ENCODE data around the gene GLG1. TPM values are rescaled to one million over a fixed set of nuclear protein-coding genes. Genes with fewer than 3 reads are reported as not detected.

GLG1 gene
- total RNA-seq, 1 experiment from 2014 or later = 139 TPM

DNA sequence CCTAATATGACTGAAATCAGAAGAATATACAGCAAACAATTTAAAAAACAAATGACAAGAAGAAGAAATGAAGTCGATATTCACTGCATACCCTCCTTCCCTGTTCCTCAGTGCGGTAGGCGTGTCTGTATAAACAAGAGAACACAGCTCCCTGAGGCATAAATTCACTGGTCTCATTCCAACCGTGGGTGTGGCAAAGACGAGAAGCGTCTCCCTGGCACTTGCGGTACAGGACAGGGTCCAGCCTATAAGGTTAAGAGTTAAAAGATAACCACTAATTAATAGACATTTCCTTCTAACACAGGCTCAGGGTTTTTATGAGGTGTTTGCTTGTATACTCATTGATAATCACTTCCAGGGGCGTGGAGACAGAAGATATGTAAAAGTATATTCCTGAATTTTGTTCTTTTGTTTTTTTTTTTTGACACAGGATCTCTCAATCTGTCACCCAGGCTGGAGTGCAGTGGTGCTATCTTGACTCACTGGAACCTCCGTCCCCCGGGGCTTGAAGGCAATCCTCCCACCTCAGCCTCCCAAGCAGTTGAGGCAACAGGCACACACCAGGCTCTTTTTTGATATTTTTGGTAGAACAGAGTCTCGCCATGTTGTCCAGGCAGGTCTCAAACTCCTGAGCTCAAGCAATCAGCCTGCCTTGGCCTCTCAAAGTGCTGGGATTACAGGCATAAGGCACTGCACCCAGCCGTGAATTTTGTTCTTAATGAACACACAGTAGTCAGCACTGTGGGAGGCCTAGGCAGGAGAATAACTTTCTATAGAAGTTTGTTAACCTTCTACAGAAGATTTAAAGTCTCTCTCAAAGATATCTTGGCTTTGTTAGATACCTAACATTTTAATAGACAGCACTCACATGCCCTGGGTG lies 126.5 kb downstream of the GLG1 start:
- TF ChIP-seq, protein P1, sequence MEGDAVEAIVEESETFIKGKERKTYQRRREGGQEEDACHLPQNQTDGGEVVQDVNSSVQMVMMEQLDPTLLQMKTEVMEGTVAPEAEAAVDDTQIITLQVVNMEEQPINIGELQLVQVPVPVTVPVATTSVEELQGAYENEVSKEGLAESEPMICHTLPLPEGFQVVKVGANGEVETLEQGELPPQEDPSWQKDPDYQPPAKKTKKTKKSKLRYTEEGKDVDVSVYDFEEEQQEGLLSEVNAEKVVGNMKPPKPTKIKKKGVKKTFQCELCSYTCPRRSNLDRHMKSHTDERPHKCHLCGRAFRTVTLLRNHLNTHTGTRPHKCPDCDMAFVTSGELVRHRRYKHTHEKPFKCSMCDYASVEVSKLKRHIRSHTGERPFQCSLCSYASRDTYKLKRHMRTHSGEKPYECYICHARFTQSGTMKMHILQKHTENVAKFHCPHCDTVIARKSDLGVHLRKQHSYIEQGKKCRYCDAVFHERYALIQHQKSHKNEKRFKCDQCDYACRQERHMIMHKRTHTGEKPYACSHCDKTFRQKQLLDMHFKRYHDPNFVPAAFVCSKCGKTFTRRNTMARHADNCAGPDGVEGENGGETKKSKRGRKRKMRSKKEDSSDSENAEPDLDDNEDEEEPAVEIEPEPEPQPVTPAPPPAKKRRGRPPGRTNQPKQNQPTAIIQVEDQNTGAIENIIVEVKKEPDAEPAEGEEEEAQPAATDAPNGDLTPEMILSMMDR (IDR thresholded peaks at IDR 0.05; ENCODE audit: unreplicated experiment) = no peak
- H3K36me3 Mint-ChIP-seq (ENCODE audit: insufficient read depth, unreplicated experiment) = peaks cover 18% of the 10 kb centered on the region
- BruUV-seq (replicated peaks) = no TSS peak
- peak overlapping the region; percentile 28 for H3K27ac Mint-ChIP-seq (ENCODE audit: unreplicated experiment)
- intact Hi-C loops (cut with micrococcal nuclease; ENCODE audit: unreplicated experiment) = loop anchor here (5.0 kb wide), 2 partner anchors 127 to 142 kb away; partner anchors contain the start of gene GLG1
- H3K9me3 Mint-ChIP-seq (ENCODE audit: low read depth, unreplicated experiment) = no peaks in the 10 kb centered on the region
- H3K4me3 Mint-ChIP-seq (ENCODE audit: low read depth, unreplicated experiment) = peak overlapping the region; percentile 7
- no peaks in the 10 kb centered on the region for H3K27me3 Mint-ChIP-seq (ENCODE audit: unreplicated experiment)
- CTCF ChIA-PET = interaction anchor here (0.5 to 2.6 kb wide), 3 partner anchors 17 to 644 kb away, joined by 3 to 11 read pairs (median 3); partner anchors contain the start of gene GLG1
- DNase-seq = peak; percentile 86
- H3K4me1 Mint-ChIP-seq (ENCODE audit: low read depth, unreplicated experiment) = peaks cover 45% of the 10 kb centered on the region

DNA sequence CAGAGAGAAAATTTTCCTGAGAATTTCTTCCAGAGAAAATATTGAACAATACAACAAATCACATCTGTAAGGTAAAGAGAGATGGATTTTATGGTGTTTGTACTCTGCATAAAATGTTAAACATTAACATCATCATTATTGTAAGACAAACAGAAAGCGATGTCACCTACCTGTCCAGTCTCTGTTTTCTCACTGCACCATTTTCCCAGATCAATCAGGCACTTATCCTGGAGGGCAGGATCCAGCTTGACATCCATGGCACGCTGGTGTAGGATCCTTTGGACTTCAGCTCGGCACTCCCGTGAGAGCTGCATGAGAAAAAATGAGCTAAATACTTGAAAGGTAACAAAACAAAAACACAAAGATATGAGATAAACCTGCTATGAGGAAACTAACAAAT lies 129.7 kb downstream of the GLG1 start:
- Mint-ChIP-seq H3K27ac (ENCODE audit: unreplicated experiment) (no peak overlapping the region), H3K9me3 (ENCODE audit: low read depth, unreplicated experiment) (no peaks in the 10 kb centered on the region), H3K27me3 (ENCODE audit: unreplicated experiment) (no peaks in the 10 kb centered on the region), H3K4me1 (ENCODE audit: low read depth, unreplicated experiment) (peaks cover 44% of the 10 kb centered on the region), H3K36me3 (ENCODE audit: insufficient read depth, unreplicated experiment) (peaks cover 32% of the 10 kb centered on the region), H3K4me3 (ENCODE audit: low read depth, unreplicated experiment) (no peak overlapping the region)
- BruUV-seq (replicated peaks) = no TSS peak
- CTCF ChIA-PET = no interaction called here
- DNase-seq = no peak
- intact Hi-C loops (cut with micrococcal nuclease; ENCODE audit: unreplicated experiment) = no loop called here
- TF ChIP-seq, protein P1 (IDR thresholded peaks at IDR 0.05; ENCODE audit: unreplicated experiment) = no peak

DNA sequence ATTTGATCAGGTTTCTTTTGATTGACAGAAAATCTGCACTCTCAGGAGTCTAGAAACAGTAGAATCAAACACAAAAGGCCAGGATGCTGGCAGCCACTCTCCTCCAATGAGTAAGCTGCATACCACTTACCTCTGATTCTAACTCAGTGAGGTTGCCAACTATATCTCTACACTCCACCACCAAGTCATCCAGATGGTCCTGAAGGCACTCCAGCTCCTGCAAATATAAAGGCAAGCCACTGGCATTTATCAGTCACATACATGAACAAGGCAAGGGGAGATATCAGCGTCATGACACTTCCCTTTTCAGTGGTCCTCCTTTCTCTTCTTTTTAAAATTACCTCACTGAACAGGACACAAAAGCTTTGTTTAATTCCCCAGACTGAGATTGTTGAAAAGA lies 132.5 kb downstream of the GLG1 start:
- TF ChIP-seq, protein P1 (IDR thresholded peaks at IDR 0.05; ENCODE audit: unreplicated experiment) = no peak
- Mint-ChIP-seq H3K27ac (ENCODE audit: unreplicated experiment) (no peak overlapping the region), H3K9me3 (ENCODE audit: low read depth, unreplicated experiment) (no peaks in the 10 kb centered on the region), H3K27me3 (ENCODE audit: unreplicated experiment) (no peaks in the 10 kb centered on the region), H3K36me3 (ENCODE audit: insufficient read depth, unreplicated experiment) (peaks cover 46% of the 10 kb centered on the region), H3K4me1 (ENCODE audit: low read depth, unreplicated experiment) (peaks cover 24% of the 10 kb centered on the region), H3K4me3 (ENCODE audit: low read depth, unreplicated experiment) (no peak overlapping the region)
- DNase-seq = no peak
- intact Hi-C loops (cut with micrococcal nuclease; ENCODE audit: unreplicated experiment) = no loop called here
- CTCF ChIA-PET = no interaction called here
- no TSS peak for BruUV-seq (replicated peaks)

DNA sequence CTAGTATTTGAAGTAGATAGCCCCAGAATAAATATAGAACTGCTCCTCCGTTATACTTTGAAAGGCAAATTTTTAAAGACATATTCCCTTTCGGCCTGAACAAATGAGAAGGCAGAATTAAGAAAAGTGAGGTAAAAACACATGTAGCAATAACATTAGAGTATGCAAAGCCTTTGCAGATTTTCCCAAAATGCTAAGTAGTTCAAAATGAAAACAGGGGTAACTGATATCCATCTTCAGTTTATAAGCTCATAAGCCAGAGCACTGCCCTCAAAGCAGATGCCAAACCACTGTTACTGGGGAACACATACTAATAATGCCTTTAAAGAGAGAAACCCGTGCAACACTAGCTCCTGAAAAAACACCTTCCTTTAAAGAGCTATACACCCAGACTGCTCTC lies 134.4 kb downstream of the GLG1 start:
- BruUV-seq (replicated peaks) = no TSS peak
- TF ChIP-seq, protein P1 (IDR thresholded peaks at IDR 0.05; ENCODE audit: unreplicated experiment) = no peak
- intact Hi-C loops (cut with micrococcal nuclease; ENCODE audit: unreplicated experiment) = no loop called here
- Mint-ChIP-seq H3K9me3 (ENCODE audit: low read depth, unreplicated experiment) (no peaks in the 10 kb centered on the region), H3K27ac (ENCODE audit: unreplicated experiment) (no peak overlapping the region), H3K4me1 (ENCODE audit: low read depth, unreplicated experiment) (peaks cover 11% of the 10 kb centered on the region), H3K36me3 (ENCODE audit: insufficient read depth, unreplicated experiment) (peaks cover 44% of the 10 kb centered on the region), H3K4me3 (ENCODE audit: low read depth, unreplicated experiment) (no peak overlapping the region), H3K27me3 (ENCODE audit: unreplicated experiment) (no peaks in the 10 kb centered on the region)
- CTCF ChIA-PET = interaction anchor here (0.6 kb wide), 1 partner anchor 20 kb away, joined by 3 read pairs; no protein-coding TSS in a partner anchor
- DNase-seq = no peak

Measured in Calu3 (cell line).